Measurements from ENCODE around the gene FBXO33.
A peak's percentile ranks its signal among the peaks of the same experiment; 100 is the strongest.

Gene FBXO33

DNA sequence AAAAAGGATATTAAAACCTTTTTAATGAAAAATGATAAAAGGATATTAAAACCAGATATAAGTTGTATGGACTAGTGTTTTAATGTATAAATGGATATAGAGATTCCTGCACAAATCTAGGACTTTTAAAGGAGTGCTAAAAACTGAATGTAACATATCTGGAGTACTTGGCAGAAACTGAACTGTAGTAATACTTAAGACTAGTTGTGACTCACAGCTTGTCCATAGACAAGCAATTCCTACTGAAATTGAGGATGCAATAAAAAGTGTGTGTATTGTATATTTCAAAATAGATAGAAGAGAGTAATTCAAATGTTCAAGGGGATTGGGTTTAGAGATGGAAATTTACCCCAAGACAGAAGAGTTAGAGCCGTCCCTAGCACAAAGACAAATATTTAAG is 59.6 kb downstream of the FBXO33 start:
- no peak overlapping the region for H3K27ac ChIP-seq
- TF ChIP-seq, protein P1, sequence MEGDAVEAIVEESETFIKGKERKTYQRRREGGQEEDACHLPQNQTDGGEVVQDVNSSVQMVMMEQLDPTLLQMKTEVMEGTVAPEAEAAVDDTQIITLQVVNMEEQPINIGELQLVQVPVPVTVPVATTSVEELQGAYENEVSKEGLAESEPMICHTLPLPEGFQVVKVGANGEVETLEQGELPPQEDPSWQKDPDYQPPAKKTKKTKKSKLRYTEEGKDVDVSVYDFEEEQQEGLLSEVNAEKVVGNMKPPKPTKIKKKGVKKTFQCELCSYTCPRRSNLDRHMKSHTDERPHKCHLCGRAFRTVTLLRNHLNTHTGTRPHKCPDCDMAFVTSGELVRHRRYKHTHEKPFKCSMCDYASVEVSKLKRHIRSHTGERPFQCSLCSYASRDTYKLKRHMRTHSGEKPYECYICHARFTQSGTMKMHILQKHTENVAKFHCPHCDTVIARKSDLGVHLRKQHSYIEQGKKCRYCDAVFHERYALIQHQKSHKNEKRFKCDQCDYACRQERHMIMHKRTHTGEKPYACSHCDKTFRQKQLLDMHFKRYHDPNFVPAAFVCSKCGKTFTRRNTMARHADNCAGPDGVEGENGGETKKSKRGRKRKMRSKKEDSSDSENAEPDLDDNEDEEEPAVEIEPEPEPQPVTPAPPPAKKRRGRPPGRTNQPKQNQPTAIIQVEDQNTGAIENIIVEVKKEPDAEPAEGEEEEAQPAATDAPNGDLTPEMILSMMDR (conservative IDR thresholded peaks at IDR 0.05), result no peak

DNA sequence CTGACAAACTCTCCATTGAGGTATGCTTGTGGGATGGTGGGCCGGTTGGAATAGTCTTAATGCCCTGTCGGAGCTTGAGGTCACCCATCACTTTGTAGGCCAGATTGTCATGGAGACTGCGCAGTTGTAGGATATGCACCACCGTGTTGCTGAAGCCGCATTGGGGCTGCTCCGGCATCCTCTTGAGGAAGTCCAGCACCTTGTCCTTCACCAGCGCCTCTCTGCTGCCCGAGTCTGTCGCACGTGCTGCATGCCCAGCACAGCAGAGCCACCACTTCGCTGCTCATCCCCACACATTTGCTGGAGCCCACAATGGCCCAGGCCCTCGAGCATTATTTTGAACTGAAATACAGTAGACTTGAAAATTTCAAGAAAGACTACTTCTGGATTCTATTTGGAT is 61.8 kb downstream of the FBXO33 start:
- TF ChIP-seq, protein P1 (conservative IDR thresholded peaks at IDR 0.05), result no peak
- no peak overlapping the region for H3K27ac ChIP-seq

DNA sequence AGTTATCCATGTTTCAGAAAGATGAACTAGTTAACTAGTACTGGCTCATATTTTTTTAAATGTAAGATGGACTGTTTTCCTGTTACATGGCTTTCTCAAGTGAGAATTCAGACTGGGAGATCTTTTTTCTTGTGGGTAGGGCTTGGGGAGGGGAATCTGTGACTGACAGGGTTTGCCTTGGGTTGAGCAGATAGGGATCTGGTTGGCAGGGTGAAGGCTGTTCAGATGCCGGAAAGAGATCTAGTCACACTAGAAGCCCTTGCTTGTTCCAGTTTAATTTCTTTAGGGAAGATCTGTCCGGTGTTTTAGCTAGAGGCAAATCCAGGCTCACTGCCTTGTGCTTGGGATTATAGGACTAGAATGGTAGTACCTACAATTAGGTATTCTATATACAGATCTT is 63.2 kb downstream of the FBXO33 start:
- TF ChIP-seq, protein P1 (conservative IDR thresholded peaks at IDR 0.05), result no peak
- H3K27ac ChIP-seq, result no peak overlapping the region

DNA sequence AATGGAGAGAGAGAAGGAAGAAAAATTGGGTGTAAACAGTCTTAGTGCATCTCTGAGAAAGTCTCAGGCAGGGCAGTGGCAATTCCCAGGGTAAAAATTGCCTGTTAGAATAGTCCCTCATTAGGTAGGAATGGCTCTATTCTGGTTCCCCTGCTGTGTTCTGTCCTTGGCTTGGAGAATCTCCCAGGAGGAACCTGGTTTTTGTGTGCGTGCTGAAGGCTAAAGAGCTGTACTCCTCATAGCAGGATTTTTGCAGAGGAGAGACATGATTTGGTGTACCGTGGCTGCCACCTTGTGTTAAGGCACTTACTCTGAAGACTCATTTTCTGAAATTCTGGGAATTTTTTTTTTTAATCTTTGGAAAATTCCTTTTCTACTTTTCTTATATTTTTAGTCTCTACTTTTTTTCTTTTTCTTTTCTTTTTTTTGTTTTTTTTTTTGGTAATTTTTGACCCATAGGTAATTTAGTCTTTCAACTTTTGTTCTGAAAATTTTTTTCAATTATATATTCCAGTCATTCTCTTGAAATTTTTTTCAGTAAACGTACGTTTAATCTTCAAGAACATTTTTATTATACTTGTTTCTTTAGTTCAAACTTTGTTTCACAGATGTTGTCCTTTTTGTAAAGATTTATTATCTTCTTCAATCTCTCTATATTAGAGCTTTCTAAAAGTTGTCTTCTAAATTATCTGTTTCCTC is 63.8 kb downstream of the FBXO33 start:
- TF ChIP-seq, protein P1 (conservative IDR thresholded peaks at IDR 0.05), result peak; percentile 80
- H3K27ac ChIP-seq, result no peak overlapping the region

DNA sequence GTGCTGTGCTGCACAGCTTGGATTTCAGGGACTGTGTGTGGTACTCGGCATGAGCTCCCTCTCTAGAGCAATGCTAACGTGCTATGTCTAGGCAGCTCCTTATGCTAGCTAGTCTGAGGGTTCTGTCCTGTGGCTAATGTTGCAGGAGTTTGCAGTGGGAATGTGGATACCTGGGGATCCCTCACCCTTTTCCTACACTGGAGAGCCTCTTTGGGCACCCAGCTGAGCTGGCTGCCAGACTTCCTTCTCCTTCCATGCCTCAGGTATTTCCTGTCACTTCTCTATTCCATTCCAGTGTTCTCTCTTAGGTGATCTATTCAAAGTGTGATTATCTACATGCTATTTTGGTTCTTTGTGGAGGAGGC is 64.9 kb downstream of the FBXO33 start:
- TF ChIP-seq, protein P1 (conservative IDR thresholded peaks at IDR 0.05), result no peak
- no peak overlapping the region for H3K27ac ChIP-seq

DNA sequence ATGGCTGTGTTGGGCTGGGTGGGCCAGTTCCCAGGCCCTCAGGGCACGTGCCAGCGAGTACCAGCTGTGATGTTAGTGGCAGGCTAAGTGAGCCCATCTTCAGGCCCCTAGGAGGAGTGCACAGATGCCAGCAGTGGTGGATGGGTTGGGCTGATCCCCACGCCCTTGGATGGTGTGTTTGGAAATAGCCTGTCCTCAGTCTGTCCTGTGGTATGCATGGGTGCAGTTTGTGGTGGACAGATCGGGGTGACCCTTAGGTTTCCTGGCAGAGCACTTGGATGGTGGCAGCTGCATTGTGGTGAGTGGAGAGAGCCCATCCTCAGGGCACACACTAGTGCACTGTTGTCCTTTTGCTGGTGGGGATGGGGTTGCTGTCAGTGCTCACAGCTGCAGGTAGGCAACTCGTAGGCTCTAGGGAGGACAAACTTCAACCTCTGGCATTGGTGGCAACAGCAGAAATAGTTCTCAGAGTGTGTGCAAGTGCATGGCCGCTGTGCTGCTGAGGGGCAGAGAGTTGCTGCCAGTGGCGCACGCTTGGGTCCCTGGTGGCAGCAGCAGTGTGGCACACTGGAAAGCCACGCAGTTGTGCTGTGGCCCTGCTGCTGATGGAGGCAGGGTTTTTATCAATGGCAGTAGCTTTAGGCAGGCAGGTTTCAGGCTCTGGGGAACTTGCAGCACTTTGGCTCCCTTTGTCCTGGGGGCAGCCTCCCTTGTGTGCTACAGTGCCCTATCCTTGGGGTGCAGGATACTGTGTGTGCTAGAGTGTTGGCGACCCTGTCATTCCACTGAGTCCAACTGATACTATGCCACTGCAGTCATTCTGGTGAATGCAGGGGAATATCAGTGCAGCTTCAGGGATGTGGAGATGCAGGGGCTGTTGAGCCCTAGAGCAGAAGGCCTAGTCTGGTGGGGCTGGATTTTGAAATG is 65.5 kb downstream of the FBXO33 start:
- TF ChIP-seq, protein P1 (conservative IDR thresholded peaks at IDR 0.05), result no peak
- H3K27ac ChIP-seq, result no peak overlapping the region

- TF ChIP-seq, protein P1 (conservative IDR thresholded peaks at IDR 0.05), result no peak
- no peak overlapping the region for H3K27ac ChIP-seq
Measured at GRCh38 chr14:39365354-39365753, 66.9 kb downstream of the FBXO33 start.

All from VCaP (cell line).